GM21515 (cell line): ENCODE results near the gene TNFAIP8.

Experiments used
- ATAC-seq: cut with Tn5 transposase; IDR thresholded peaks from one replicate; pipeline ENCODE4 v1.9.1; 2021; ENCODE audit not compliant: unreplicated experiment

TNFAIP8 gene

DNA sequence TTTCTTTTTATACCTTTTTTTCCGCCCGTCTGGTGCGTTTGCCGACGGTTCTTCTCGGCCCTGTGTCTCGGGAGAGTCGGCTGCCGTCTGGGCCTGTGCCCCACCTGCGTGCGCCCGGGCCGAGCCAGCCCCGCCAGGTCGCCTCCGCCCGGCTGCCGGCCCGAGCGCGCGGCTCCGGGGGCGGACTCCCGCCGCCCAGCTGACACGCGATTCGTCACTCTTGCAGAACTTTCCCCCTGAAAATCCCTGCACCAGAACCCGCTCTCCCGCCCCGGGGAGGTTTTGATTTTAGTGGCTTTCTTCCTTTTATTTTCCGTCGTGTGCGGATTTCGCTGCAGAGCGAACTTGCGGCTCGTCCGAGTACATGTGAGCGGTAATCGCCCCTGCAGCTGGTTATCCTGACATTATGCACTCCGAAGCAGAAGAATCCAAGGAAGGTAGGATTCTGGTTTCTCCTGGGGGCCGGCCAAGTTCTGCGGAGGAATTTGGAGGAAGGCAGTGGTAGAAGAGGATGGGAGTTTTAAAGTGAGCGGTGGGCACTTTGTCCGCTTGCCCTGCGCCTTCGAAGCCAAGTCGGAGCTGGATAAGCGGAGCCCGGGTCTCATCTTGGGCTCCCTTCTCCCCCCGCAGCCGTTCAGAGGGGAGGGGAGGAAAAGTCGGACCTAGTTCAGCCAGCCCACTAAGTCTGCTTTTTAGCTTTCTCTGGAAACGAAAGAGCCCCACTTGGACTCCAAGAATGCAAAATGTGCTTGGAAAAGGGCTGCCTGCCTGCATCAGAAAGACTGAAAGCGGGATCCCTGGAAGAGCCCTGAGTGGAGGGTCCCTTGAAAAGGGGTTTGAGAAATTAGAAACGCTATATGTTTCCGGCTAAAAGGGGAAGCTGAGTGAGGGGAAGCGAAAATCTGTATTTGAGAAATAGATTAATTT lies at the start of gene TNFAIP8:
Gene TNFAIP8 (plus strand): TSS at position 335 of the 927 bp plus-strand sequence. CDS start 72 bp downstream, at position 407.
- peak; percentile 41 for ATAC-seq

DNA sequence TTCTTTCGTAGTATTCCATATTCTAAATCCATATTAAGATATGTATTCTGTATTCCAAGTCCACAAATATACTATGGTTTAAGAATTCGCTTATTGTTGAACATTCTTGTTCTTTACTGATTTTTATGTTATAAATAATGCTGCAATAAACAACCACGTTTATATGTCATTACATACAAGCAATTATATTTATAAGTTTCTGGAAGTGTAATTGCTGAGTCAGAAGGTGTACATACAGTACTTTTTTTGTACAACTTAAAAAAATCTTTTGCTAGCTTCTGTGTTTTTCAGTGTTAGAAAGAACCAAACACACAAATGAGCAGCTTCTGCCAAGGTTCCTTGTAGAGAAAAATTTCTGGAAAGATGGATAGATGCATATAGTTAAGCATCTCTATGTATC lies 48.6 kb upstream of the TNFAIP8 start:
- ATAC-seq, result no peak

DNA sequence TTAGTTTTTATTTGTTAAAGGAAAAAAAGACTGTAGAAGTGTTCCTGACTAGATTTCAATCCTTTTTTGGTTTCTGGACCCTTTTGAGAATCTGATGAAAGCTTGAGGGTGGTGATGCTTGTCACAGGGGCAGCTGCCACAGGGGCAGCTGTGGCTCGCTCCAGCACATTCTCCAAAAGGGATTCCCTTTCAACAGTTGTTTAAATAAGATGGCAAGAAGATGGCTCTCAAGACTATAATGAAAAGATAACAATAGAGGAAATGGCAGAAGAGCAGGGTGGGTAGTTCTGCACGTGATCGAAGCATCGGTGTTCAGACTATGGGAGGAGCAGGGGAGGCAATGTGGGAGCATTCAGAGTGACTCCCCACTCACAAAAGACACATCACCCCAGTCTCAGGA lies 46.5 kb upstream of the TNFAIP8 start:
- peak; percentile 12 for ATAC-seq

DNA sequence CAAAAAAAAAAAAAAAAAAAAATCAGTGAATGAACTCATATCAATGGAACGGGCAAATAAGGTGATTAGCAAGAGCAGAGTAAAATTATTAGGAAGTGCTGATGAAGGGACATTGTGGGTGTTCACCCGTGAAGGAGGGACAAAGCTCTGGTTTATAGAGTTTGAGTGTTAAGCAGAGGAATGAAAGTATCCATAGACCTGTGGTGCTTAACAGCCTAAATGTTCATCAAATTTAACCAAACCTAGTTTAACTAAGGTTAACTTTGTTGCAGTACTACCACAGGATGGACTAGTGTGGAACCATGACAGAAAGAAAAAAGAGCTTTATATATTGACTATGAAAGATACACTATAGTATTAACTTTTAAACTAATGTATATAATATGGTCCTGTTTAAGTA lies 44.1 kb upstream of the TNFAIP8 start:
- ATAC-seq, result no peak

DNA sequence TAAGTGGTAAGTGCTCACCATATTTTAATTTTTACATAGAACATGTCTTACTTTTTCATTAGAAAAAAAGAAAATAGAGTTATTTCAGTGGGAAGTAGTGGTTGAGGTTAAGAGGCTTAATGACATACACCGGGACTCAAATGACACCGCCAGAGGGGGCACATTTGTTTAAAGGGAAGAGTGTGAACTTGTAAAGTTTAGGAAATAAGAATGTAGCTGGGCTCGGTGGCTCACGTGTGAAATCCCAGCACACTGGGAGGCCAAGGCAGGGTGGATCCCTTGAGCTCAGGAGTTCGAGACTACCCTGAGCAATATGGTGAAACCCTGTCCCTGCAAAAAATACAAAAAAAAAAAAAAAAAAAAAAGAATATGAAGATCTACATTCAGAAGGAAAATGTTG lies 43.4 kb upstream of the TNFAIP8 start:
- ATAC-seq, result no peak

DNA sequence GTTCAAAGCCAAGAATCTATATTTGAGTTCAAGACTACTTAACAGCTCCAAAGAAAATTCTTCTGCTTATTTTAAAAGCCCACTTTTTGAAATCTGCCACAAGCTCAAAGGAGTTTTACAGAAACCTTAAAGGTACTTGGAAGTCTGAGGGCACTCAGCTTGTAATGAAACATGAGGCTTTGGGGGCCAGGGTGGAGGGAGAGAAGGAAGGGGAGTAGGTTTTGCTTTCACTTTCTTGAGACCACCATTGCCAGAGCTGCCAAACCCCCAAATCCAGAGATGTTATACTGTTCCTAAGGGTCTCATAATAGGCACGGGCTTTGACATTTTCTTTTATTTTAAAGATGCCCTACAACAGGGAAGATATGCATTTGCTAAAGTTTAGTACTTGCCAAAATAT lies 42.6 kb upstream of the TNFAIP8 start:
- no peak for ATAC-seq

DNA sequence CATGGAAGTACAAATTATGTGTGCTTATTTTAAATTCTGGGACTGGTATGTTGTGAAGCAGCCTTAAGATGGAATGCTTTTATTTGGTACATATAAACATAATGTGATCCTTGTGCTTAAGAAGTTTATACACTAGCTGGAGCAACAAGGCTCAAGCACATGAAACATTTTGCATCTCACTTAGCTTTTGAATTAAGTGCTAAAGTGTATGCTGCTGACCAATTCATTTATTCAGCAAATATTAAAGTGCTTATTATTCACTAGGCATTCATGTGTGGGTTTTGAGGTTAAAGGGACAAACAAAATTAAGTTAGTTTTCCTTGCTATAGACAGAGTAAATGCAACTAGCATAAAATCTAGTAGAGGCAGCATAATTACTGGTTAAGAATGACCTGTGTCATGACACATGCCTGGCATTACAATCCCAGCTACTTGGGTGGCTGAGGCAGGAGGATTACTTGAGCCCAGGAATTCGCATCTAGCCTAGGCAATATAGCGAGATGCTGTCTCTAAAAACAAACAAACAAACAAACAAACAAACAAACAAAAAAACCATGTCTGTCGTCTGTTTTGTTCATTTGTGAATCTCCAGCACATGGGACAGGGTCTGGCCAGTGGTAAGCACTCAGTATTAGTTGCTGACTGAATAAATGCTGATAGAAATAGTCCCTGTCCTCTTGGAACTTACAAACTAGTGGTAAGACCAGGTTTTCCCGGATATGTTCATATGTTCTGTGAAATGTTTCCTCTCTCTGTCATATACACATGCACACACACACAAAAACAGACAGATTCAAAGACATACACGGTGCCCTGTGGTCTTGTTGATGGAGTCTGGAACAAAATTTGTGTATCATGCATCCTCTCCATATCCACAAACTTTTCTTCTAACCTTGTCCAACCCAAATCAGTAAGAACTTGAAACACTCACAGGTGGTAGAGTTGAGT lies 41.9 kb upstream of the TNFAIP8 start:
- no peak for ATAC-seq

DNA sequence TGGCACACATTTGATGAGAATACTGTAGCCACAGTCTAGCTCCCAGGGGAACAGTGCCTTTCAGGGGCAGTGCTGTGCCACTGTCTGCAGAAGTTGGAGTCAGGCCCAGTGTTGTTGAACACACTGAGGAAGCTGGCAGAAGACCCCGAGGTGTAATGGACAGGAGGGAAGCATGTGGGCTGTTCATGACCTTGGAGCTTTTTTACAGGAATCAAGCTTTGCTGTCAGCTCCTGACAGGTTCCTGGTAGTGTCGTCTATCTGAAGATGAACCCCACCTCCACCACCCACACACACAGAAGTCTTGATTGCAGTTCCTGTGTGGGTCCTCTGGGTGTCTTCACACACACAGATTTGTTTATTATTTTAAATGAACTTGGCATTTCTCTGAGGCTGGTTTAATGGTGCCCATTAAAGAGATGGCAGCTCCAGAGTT lies 40.3 kb upstream of the TNFAIP8 start:
- ATAC-seq, result peak; percentile 72

DNA sequence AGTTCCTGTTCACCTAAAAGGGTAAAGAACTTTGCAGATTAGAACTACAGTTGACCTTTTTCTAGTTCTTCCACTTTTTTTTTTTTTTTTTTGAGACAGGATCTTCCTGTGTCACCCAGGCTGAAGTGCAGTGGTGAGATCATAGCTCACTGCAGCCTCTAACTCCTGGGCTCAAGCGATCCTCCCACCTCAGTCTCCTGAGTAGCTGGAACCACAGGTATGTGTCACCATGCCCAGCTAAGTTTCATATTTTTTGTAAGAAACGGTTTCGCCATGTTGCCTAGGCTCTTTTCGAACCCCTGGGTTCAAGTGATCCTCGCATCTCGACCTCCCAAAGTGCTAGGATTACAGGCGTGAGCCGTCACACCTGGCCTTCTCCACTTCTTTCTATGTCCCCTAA lies 39.7 kb upstream of the TNFAIP8 start:
- no peak for ATAC-seq

DNA sequence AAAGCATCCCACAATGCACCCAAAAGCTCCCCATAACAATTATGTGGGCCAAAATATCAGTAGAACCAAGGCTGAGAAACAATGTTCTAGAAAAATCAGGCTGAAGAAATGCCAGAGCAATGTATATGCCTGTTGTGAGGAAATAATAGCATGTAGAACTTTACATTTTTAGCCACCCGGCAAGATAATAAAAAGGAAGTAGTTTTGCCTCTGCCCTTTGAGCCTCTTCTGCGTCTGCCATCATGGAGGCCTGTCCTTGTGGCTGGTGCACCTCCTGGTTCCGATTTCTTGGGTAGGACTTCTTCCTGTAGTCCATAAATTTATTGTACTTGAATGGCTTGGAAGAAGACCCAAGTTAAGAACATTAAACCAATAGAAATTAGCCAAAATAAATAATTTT lies 38.9 kb upstream of the TNFAIP8 start:
- ATAC-seq, result no peak

DNA sequence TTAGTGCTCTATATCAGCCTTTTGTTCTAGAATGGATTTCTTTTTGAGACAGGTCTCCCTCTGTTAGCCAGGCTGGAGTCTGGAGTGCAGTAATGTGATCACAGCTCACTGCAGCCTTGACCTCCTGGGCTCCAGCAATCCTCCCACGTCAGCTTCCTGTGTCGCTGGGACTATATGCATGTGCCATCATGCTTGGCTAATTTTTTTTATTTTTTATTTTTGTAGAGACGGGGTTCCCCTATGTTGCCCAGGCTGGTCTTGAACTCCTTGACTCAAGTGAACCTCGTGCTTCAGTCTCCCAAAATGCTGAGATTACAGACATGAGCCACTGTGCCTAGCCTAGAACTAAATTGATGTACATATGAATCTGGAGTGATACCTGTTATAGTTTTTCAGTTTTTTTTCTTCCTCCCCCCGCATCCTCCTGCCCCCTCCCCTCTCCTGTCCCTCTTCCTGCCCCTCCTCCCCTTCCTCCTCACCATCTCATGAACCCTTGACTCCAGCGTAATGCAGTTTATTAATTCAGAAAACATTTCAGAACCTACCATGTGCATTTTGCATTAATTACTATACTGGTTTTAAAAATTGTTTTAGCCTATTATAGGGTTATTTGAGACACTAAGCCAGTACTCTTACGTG lies 37.4 kb upstream of the TNFAIP8 start:
- ATAC-seq, result no peak

DNA sequence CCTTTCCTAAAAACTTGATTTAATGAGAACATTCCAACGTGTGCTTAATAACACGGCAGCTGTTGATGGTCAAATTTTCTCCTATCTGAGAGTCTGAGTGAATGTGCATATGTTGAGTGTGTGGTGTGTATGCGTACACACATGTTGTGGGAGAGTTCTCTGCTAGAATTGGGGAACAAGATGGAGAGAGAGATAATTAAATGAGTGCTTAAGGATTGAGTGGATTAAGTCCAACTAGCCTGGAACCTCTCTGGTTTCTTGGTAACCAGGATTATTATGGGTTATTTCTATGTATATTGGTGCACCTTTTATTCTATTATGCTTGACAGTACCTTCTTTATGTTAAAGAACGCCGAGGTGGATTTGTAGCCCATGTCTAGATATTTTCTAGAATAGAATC lies 36.4 kb upstream of the TNFAIP8 start:
- no peak for ATAC-seq

DNA sequence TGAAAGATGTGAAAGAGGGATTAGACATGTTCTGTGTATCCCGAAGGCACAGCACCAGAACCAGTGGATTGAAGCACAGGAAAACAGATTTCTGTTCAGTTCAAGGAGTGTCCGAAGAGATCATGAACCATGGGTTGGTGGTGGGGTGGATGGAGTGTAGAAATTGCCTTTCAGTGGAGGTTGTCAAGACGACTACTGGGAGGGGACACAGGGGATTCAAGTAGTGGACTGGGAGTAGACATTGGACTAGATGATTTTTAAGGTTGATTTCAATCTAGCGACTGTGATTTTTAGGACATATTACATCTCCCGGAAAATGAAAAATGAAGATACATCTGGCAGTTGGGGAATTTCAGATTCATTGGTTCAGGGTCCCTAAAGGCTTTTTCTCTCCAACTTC lies 35.9 kb upstream of the TNFAIP8 start:
- ATAC-seq, result no peak

DNA sequence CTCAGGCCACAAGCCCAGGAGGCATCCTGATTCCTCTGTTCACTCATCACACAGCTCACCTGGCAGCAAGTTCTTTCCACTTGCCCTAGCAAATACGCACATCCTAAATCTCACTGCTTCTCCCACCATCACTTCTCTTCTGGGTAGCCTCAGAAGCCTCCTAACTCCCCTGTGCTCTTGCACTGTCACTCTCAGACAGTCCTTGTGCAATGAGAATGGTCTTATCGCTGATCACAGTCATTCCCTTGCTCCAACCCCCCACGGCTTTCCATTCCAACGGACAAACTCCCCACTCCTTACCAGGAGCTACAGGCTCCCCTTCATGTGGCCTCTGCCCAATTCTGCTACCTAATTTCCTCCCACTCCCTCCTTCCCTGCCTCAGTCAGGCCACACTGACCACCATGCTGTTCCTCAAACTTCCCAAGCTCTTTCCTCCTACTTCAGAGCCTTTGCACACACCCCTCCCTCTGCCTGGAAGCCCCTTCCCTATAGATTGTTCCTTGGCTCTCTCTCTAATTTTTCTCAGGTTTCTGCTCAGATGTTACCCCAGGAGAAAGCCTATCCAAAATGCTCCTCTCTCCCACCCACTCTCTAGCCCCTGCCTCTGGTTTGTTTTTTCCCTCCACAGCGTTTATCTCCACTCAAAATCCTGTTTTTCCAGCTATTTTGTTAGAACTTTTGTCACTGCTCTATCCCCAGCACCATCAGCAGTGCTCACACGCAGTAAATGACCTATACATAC lies 34.1 kb upstream of the TNFAIP8 start:
- no peak for ATAC-seq

DNA sequence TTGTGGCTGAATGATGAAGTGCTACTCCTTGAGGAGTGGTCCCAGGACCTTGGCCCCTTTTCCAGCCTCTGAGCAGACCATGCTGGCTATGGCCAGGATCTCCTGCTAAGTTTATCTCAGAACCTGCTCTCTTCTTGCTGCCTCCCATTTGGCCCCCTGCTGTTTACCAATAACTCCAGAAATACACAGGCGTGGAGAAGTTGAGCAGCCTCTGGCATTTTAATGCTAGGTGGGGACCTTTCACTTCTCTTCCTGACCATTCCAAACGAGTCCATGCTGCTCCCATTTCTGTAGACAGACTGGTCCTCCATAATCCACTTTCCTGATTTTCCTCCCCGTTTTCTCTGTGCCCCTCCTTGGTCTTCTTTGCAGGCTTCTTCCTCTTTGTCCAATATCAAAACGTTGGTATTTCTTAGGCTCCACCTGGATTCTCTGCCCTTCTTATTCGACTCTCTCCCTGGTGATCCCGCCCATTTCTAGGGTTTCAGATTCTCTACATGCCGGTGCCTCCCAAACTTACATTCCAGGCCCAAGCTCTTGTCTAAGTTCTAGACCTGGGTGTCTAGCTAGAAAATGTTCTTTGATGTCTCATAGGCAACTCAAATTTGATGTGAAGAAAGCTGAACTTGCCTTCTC lies 33.4 kb upstream of the TNFAIP8 start:
- no peak for ATAC-seq

DNA sequence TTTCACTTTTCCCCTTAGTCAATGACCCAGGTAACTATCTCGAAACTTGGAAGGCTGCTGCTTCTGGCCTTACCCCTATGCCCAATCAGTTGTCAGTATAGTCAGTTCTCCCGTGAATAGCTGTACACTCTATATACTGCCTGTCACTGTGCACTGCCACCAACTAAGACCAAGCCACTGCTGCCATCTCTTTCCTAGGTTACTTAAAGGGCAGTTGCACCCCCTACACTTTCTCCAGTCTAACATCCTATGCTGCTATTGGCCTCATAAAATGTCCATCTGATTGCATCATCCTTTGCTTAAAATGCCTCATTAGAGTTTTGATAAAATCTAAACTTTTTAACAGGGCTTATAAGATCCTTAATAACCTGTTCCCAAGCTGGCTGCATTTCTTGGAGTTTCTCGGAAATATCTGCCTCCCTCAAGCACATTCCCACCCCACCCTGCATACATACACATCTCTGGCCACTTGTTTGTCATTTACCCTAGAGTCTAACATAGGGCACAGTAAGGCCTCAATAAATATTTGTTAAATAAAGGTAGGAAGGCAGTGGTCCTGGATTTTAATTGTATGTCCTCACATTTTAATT lies 32.8 kb upstream of the TNFAIP8 start:
- ATAC-seq, result peak; percentile 42

DNA sequence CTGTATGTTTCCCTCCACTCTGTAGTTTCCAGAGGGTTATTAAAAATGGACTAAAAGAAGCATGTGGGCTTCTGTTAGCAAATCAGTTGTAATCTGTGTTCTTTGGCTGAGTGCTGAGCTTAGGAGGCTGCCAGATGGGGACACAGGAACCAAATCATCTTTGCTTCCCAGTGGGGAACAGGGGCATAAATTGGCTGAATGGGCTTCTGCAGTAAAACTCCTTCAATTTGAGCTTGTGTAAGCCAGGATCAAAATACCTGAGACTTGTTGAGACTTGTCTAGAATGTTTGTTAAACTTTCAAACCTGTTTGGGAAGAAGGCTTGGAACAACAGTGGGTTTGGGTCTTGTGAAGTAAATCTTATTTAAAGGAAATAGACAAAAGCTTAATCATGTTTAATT lies 32.2 kb upstream of the TNFAIP8 start:
- no peak for ATAC-seq

DNA sequence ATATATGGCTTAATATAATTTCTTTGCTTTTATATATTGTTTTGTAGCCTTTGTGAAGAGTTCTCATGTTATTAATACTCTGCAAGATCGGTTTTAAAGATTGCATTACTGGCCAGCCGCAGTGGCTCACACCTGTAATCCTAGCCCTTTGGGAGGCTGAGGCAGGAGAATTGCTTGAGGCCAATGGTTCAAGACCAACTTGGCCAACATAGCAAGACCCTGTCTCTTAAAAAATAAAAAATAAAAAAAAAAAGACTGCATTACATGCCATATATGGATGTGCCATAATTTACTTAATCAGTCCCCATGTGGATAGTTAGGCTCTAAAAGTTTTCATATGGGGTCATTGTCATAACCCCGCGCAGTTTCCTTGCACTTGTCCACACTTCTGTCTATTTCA lies 31.0 kb upstream of the TNFAIP8 start:
- ATAC-seq, result no peak

DNA sequence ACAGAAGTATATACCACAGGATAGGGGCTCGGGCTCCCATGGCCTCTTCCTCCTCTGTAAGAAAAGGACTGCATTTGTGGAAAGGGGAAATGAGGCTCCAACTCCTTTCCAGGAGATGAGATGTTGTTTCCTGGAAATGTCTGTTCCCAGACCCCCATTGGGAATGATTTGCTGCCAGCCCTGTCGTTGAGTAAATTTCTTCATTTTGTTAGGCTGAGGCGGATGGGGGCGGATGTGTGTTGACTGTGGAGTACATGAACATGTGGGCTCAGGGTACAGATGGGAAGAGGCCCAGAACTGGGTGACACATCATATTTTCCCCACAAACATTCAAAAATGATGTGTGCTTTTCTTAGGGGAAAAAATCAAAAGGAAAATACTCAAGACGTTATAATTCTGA lies 28.8 kb upstream of the TNFAIP8 start:
- no peak for ATAC-seq
